A549 (cell line): Measurements from ENCODE around the gene ZNF747. TPM values are rescaled to one million over a fixed set of nuclear protein-coding genes. Genes with fewer than 3 reads are reported as not detected.
A peak's percentile ranks its signal among the peaks of the same experiment; 100 is the strongest.

Experiments used
- ATAC-seq, 2 experiments: fragments of 200-7000 bp in 1 of 2; fragments of >200 bp in 1 of 2; cut with Nextera tagmentation in 1 of 2; cut with Tn5 transposase in 1 of 2; 3 replicates each; pipeline versions ENCODE4 v1.8.0 to v1.9.1; 2018 to 2020; ENCODE audit warnings: mild to moderate bottlenecking in 1 of 2, moderate library complexity in 1 of 2
- CTCF ChIA-PET: fragments of 300-600 bp; sonication (Branson Sonifier 250); formaldehyde crosslinking; extraction: SDS; loops from one replicate; lab custom pipeline; 2021; ENCODE audit warnings: antibody characterized with exemption, inconsistent platforms; lab: Yijun Ruan, JAX
- POLR2A ChIA-PET: fragments of 350-600 bp; formaldehyde crosslinking; extraction: SDS; loops from one replicate; lab custom pipeline; 2021; ENCODE audit warnings: antibody characterized with exemption, inconsistent platforms; lab: Yijun Ruan, JAX
- DNase-seq, 2 experiments: peaks; one replicate each; pipeline versions ENCODE4 v3.0.0 to v3.0.0-alpha.2; 2011 to 2016; ENCODE audit warnings: low read depth in 1 of 2, low spot score in 1 of 2
- FAIRE-seq: peaks from 2 replicates; lab custom pipeline; 2011; peaks lifted over from hg19 to GRCh38; lab: Jason Lieb, UNC
- H3K27ac ChIP-seq, 2 experiments: fragments of >200 bp; sonication (Bioruptor Twin); formaldehyde crosslinking; 3 replicates each; pipeline ENCODE4 v1.5.1; 2016 to 2017
- H3K4me1 ChIP-seq: fragments of >200 bp; sonication (Bioruptor Twin); formaldehyde crosslinking; 3 replicates; pipeline ENCODE4 v1.6.1; 2016
- H3K4me2 ChIP-seq: fragments of >200 bp; sonication (Bioruptor Twin); formaldehyde crosslinking; 3 replicates; pipeline ENCODE4 v1.6.1; 2016
- H3K4me3 ChIP-seq: fragments of >200 bp; sonication (Bioruptor Twin); formaldehyde crosslinking; 3 replicates; pipeline ENCODE4 v1.5.1; 2016
- H3K9me3 ChIP-seq: fragments of >200 bp; sonication (Bioruptor Twin); formaldehyde crosslinking; 3 replicates; pipeline ENCODE4 v1.6.1; 2016
- BCL3 ChIP-seq: fragments of >200 bp; sonication (Bioruptor Twin); formaldehyde crosslinking; IDR thresholded peaks from 3 replicates; pipeline ENCODE4 v1.6.1; 2016
- BHLHE40 ChIP-seq: IDR thresholded peaks from 2 replicates; pipeline ENCODE4 v1.6.1; 2012; ENCODE audit warnings: low read depth, low read length, inconsistent platforms
- CBX2 ChIP-seq: fragments of 200-600 bp; sonication (generic); IDR thresholded peaks from 2 replicates; pipeline ENCODE4 v1.6.1; 2016; ENCODE audit warnings: low read depth, mild to moderate bottlenecking, borderline replicate concordance
- CEBPB ChIP-seq, 2 experiments: fragments of >200 bp in 1 of 2; sonication (Bioruptor Twin) in 1 of 2; formaldehyde crosslinking in 1 of 2; IDR thresholded peaks; 2 replicates each; pipeline ENCODE4 v1.6.1; 2012 to 2016
- CTCF ChIP-seq: fragments of >200 bp; sonication (Bioruptor Twin); formaldehyde crosslinking; IDR thresholded peaks from 3 replicates; pipeline ENCODE4 v1.5.1; 2016
- EHF ChIP-seq: fragments of 250-450 bp; sonication (Bioruptor Pico); IDR thresholded peaks from 2 replicates; pipeline ENCODE4 v1.5.0; 2020; ENCODE audit warnings: mild to moderate bottlenecking
- FOXS1 ChIP-seq: fragments of 250-450 bp; sonication (Bioruptor Pico); IDR thresholded peaks from 2 replicates; pipeline ENCODE4 v1.5.0; 2020; ENCODE audit warnings: mild to moderate bottlenecking, moderate library complexity
- HDAC2 ChIP-seq: fragments of 200-600 bp; sonication (generic); IDR thresholded peaks from 2 replicates; pipeline ENCODE4 v1.6.1; 2016
- HES2 ChIP-seq: fragments of >200 bp; sonication (Bioruptor Twin); formaldehyde crosslinking; IDR thresholded peaks from 2 replicates; pipeline ENCODE4 v1.6.1; 2016
- HMGXB4 ChIP-seq: fragments of 250-450 bp; sonication (Bioruptor Pico); IDR thresholded peaks from 2 replicates; pipeline ENCODE4 v1.5.0; 2021; ENCODE audit warnings: mild to moderate bottlenecking, moderate library complexity, borderline replicate concordance
- NR3C1 ChIP-seq: fragments of >200 bp; sonication (Bioruptor Twin); formaldehyde crosslinking; IDR thresholded peaks from 3 replicates; pipeline ENCODE4 v1.6.1; 2017
- POLR2AphosphoS2 ChIP-seq: conservative IDR thresholded peaks from 2 replicates; pipeline ENCODE4 v1.6.1; 2012; ENCODE audit warnings: low read length, improper control_type of control experiment, inconsistent platforms
- RARB ChIP-seq: fragments of 250-450 bp; sonication (Bioruptor Pico); IDR thresholded peaks from 2 replicates; pipeline ENCODE4 v1.8.0; 2021; ENCODE audit warnings: mild to moderate bottlenecking, moderate library complexity
- REST ChIP-seq: fragments of 200-600 bp; sonication (generic); IDR thresholded peaks from 2 replicates; pipeline ENCODE4 v1.6.1; 2016; ENCODE audit warnings: antibody characterized with exemption, mild to moderate bottlenecking, moderate library complexity
- RNF2 ChIP-seq: fragments of 200-600 bp; sonication (generic); IDR thresholded peaks from 2 replicates; pipeline ENCODE4 v1.6.1; 2016; ENCODE audit warnings: low read depth, mild to moderate bottlenecking, antibody characterized with exemption, moderate library complexity, borderline replicate concordance
- TP53 ChIP-seq: fragments of 250-450 bp; sonication (Bioruptor Pico); IDR thresholded peaks from 2 replicates; pipeline ENCODE4 v1.5.0; 2021; ENCODE audit warnings: mild to moderate bottlenecking, moderate library complexity
- ZNF302 ChIP-seq: fragments of 250-450 bp; sonication (Bioruptor Pico); IDR thresholded peaks from 2 replicates; pipeline ENCODE4 v1.9.0; 2021; ENCODE audit warnings: inconsistent platforms, mild to moderate bottlenecking, moderate library complexity
- ZSCAN20 ChIP-seq: fragments of 250-450 bp; sonication (Bioruptor Pico); IDR thresholded peaks from 2 replicates; pipeline ENCODE4 v1.8.0; 2022; ENCODE audit warnings: mild to moderate bottlenecking, moderate library complexity
- WGBS: methylation state at CpG from one replicate; pipeline ENCODE4 v1.1.6; 2017; ENCODE audit errors: missing lambda C conversion rate; 5-methylcytosine and 5-hydroxymethylcytosine counted together
- polyA plus RNA-seq, 4 experiments: library from polyadenylated mRNA; depleted of rRNA in 3 of 4; stranded (reverse); fragments of >200 nt; fragmentation: RNase III in 1 of 4; extraction: RNeasy Plus Mini Kit Qiagen cat#74134 plus additional on column Dnase treatment in 1 of 4; gene quantifications; 2 replicates in 3 of 4; 3 replicates in 1 of 4; pipeline ENCODE4 v1.2.3, GENCODE V29; 2011 to 2017

The ZNF747 gene
- polyA plus RNA-seq, 2 of the 4 experiments (the other 2 are of a cell fraction): 4.8 to 5.0 TPM

GRCh38 chr16:30521476-30521872, 13.2 kb downstream of the ZNF747 start:
- CTCF ChIA-PET: interaction anchor here (0.6 to 1.0 kb wide), 3 partner anchors 8 to 473 kb away, joined by 3 to 4 read pairs (median 3); no protein-coding TSS in a partner anchor
- Histone ChIP-seq H3K9me3 (no peaks in the 10 kb centered on the region), H3K4me2 (no peak overlapping the region), H3K4me3 (no peak overlapping the region), H3K27ac (peak overlapping the region in 1 of 2 experiments; percentile 51; a peak in 3 of 6 replicates)
- WGBS: 88% methylated on average over 7 of the region's 7 CpGs
- POLR2A ChIA-PET: no interaction called here
- DNase-seq (no peak), FAIRE-seq (no peak), ATAC-seq (no peak)
- TF ChIP-seq NR3C1 (no peak), RARB (CRISPR knock-in tag) (no peak), HDAC2 (no peak), ZNF302 (CRISPR knock-in tag) (no peak), TP53 (no peak), RNF2 (no peak), POLR2AphosphoS2 (no peak), ZSCAN20 (CRISPR knock-in tag) (no peak), EHF (no peak), HES2 (no peak), BHLHE40 (no peak), BCL3 (no peak), CTCF (no peak), CBX2 (no peak), CEBPB (IDR thresholded peaks at IDR 0.05) (no peak)
- TF ChIP-seq, all 56 proteins: peak for 0
- peaks cover 20% of the 10 kb centered on the region for H3K4me1 ChIP-seq

GRCh38 chr16:30519120-30520049, 15.3 kb downstream of the ZNF747 start:
- ATAC-seq (no peak), FAIRE-seq (no peak), DNase-seq (no peak)
- H3K4me3 ChIP-seq: no peak overlapping the region
- H3K4me2 ChIP-seq: no peak overlapping the region
- ChIA-PET CTCF (interaction anchor here (0.8 to 1.4 kb wide), 2 partner anchors 28 to 90 kb away, joined by 3 to 6 read pairs; partner anchors contain the start of gene DCTPP1), POLR2A (no interaction called here)
- WGBS: 89% methylated on average over 20 of the region's 20 CpGs
- H3K9me3 ChIP-seq: no peaks in the 10 kb centered on the region
- no peak overlapping the region for H3K27ac ChIP-seq
- peaks cover 14% of the 10 kb centered on the region for H3K4me1 ChIP-seq
- no peak for TF ChIP-seq CEBPB (IDR thresholded peaks at IDR 0.05)

- ATAC-seq: no peak
Measured at GRCh38 chr16:30518552-30518951, 16.1 kb downstream of the ZNF747 start.

More at GRCh38 chr16:30518552-30518951, 16.1 kb downstream of the ZNF747 start:
- Histone ChIP-seq H3K4me2 (no peak overlapping the region), H3K9me3 (no peaks in the 10 kb centered on the region), H3K4me1 (peaks cover 14% of the 10 kb centered on the region), H3K27ac (no peak overlapping the region)
- POLR2A ChIA-PET: no interaction called here
- CTCF ChIA-PET: interaction anchor here (0.8 to 1.8 kb wide), 3 partner anchors 27 to 97 kb away, joined by 3 to 6 read pairs (median 6); partner anchors contain the start of gene DCTPP1
- FAIRE-seq: no peak
- 90% methylated on average over 10 of the region's 10 CpGs for WGBS
- no peak for TF ChIP-seq HDAC2
- no peak for TF ChIP-seq EHF
- TF ChIP-seq FOXS1 (CRISPR knock-in tag): no peak
- TF ChIP-seq HMGXB4: no peak
- TF ChIP-seq REST: no peak
- TF ChIP-seq, all 56 proteins: peak for 0
- no peak for DNase-seq
- H3K4me3 ChIP-seq: no peak overlapping the region
